Hematopoietic multipotent progenitor cell treated with erythropoietin and hydrocortisone succinate and interleukin-3 and kit ligand, for 8 days (in vitro differentiated cells): ENCODE measurements around the gene MRPL12.
"Not testable (repeated sequence)": the region's sequence is repeated elsewhere in the genome, so short reads cannot be mapped to it uniquely, and the experiment has no call there.

ENCODE experiments used
- DNase-seq: peaks from one replicate; pipeline ENCODE4 v3.0.0-alpha.2; 2015

MRPL12 gene

GRCh38 chr17:81717766-81718089, 14.6 kb downstream of the MRPL12 start:
- no peak for DNase-seq

- no peak for DNase-seq
These were observed 16.5 kb downstream of the MRPL12 start for GRCh38 chr17:81719410-81720266.

GRCh38 chr17:81720267-81721071, 17.3 kb downstream of the MRPL12 start:
- no peak for DNase-seq

- DNase-seq: peak; percentile 45
These were observed 19.3 kb downstream of the MRPL12 start for GRCh38 chr17:81722184-81723120.

- DNase-seq: no peak
These were observed 20.6 kb downstream of the MRPL12 start for GRCh38 chr17:81723651-81724209.

GRCh38 chr17:81725439-81725838, 22.3 kb downstream of the MRPL12 start:
- DNase-seq: no peak

- DNase-seq: no peak
These were observed 22.8 kb downstream of the MRPL12 start for GRCh38 chr17:81726004-81726403.

- DNase-seq: no peak
These were observed 24.3 kb downstream of the MRPL12 start for GRCh38 chr17:81727324-81728031.

GRCh38 chr17:81733507-81734404, 30.6 kb downstream of the MRPL12 start:
- DNase-seq: peak; percentile 80

GRCh38 chr17:81734405-81735263, 31.5 kb downstream of the MRPL12 start:
- DNase-seq: peak; percentile 25

GRCh38 chr17:81735264-81736102, 32.3 kb downstream of the MRPL12 start:
- DNase-seq: peak; percentile 95

- no peak for DNase-seq
These were observed 35.0 kb downstream of the MRPL12 start for GRCh38 chr17:81737947-81738800.

GRCh38 chr17:81738801-81739393, 35.7 kb downstream of the MRPL12 start:
- DNase-seq: no peak

- not testable (repeated sequence) for DNase-seq
These were observed 36.4 kb downstream of the MRPL12 start for GRCh38 chr17:81739593-81739992.

- DNase-seq: peak; percentile 12
These were observed 37.3 kb downstream of the MRPL12 start for GRCh38 chr17:81740395-81740961.

GRCh38 chr17:81741049-81741593, 38.0 kb downstream of the MRPL12 start:
- DNase-seq: no peak
